HG03439 (cell line): ENCODE data around the gene HMGB1.

Source experiments
- ATAC-seq: cut with Tn5 transposase; IDR thresholded peaks from one replicate; pipeline ENCODE4 v1.9.1; 2021; ENCODE audit warnings: mild to moderate bottlenecking, moderate library complexity; ENCODE audit not compliant: unreplicated experiment

HMGB1 gene

DNA sequence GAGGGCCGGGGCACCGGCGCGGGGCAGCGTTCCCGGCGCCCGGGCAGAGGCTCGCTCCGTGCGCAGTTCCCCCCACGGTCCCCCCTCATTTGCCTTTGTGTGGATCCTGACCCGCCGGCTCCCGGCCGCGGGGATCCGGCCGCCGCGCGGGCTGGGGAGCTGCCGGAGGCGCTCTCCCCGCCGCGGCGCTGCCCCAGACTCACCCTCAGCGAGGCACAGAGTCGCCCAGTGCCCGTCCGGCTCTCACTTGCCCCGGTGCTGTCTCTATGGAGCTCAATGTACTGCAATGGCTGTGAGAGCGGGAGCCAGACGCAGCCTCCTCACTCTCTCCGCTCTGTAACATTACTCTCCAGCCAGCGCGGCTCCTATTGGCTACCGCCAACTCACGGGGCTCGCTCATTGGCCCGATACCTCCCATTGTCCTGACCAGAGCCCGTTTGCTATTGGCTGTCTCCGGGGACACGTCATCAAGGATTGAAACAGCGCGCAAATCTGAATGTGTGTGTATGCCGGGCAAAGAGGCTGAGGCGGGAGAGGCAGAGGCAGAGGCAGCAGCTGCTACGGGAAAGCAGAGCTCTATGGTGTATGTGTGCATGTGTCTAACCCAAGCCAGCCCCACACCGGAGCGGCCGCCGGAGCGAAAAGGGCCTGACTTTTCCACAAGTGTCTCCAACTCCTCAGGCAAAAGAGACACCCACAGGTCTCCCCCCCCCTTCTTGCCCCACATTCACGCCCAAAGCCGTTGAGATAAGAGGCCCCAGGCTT is at the start of gene HMGB1:
HMGB1 (minus strand) TSS at position 344 of the 765 bp plus-strand sequence. CDS start 2,256 bp downstream, outside the sequence.
- ATAC-seq, result peak; percentile 76

DNA sequence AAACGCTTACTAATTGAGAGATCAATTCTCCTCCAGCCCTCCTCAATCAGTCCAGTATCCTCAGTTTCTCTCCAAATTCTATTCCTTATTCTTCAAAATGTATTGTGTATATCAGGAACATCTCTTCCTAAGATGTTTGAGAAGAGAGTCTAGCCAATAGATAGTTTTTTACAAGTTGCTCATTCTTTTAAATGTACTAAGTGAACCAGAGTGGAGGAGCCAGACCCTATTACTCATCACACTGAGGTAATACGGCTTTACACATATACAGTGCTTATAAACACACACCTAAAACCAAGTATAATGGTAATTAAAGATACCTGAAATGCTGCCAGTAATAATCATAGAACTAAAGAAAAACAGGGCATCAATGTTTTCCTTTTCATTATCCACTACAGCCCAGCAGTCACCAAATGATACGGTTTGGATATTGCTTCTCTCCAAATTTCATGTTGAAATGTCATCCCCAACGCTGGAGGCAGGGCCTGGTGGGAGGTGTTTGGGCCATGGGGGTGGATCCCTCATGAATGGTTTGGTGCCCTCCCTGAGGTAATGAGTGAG is 45.2 kb upstream of the HMGB1 start:
- no peak for ATAC-seq

DNA sequence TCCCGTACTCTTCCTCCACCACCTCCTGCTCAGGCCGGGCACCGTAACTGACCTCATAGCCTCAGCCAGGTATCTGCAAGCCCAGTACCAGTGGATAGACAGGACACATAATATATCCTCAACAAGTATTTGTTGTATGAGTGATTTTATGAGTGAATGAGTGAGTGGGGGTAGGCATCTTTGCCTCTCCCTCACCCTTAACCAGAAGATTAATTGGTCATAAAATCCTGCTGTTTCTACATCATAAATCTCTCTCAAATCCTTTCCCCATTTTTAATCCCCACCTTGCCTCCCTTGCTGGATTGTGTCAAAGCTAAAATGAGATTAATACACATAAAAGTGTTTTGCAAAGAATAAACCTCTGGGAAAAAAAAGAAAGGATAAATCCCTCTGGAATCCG is 44.4 kb upstream of the HMGB1 start:
- no peak for ATAC-seq

DNA sequence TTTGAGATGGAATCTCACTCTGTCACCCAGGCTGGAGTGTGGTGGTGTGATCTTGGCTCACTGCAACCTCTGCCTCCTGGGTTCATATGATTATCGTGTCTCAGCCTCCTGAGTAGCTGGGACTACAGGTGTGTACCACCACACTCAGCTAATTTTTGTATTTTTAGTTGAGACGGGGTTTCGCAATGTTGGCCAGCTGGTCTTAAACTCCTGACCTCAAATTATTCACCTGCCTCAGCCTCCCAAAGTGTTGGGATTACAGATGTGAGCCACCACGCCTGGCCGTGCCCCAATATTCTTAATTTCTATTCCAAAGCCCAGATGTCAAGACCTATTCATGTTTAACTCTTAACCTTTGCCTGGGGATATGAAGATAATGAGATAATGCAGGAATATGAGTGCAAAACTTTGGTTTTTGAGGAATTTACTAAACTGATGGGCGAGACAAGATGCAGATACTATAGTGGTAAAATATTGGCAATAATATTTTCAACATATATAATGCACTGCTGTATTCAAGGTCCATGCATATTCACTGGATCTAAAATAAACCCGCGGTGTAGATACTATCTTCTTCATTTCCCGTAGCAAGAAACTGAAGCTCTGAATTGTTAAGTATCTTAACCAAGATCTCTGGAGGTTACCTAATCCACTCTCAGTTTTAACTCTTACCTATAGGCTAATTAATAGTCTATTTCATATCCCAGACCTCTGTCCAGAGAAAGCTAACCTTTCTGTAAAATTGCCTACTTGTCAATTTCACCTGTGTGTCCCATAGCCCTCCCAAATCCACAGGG is 43.7 kb upstream of the HMGB1 start:
- ATAC-seq, result no peak

DNA sequence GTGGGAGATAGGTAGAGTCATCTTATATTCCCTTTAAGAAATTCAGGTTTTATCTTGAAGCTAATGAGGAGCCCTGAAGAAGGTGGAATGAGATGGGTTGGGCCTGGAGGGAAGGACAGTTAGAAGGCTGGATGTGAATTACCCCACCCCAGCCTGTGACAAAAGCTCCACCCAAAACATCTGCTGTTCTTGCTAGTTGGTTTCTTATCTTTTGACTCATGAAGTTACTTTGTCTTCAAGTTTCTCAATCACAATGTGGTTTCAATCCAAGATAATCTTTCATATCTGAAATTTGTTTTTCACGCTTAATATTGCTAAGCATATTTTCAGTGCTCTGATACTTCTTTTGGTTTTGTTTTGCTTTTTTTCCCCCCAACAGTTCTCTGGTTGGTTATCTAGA is 38.3 kb upstream of the HMGB1 start:
- peak; percentile 67 for ATAC-seq

DNA sequence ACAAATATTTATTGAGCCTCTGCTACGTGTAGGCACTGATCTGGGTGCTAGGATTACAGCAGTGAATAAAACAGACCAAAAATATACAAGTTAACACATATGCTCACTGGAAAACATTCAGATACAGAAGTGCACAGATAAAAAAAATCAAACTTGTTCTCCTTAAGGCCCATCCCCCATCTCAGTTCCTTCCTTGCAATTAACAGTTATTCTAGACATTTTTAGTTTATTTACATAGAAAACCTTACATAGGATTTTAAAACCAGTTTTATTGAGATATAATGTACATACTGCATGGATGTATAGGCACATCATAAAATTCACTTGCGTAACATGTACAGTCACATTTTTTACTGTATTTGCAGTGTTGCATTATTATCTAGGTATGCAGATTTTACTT is 36.5 kb upstream of the HMGB1 start:
- ATAC-seq, result no peak

DNA sequence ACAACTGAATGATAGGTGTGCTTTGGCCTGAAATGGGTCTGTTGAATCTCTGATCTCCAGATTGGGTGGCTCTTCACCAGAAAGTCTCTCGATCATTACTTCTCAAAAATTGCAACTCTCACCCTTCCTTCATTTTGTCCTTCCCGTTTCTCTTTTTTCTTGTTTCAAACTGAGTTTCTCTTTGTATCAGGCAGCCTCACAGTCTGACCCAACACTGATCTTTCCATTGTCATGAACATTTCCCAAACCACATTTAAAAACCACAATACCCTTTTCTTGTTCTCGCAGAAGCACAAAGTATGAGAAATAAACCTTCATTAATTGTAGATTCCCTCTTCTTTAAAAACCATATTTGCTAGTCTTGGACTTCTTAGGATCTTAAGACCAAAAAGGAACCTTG is 33.6 kb upstream of the HMGB1 start:
- no peak for ATAC-seq

DNA sequence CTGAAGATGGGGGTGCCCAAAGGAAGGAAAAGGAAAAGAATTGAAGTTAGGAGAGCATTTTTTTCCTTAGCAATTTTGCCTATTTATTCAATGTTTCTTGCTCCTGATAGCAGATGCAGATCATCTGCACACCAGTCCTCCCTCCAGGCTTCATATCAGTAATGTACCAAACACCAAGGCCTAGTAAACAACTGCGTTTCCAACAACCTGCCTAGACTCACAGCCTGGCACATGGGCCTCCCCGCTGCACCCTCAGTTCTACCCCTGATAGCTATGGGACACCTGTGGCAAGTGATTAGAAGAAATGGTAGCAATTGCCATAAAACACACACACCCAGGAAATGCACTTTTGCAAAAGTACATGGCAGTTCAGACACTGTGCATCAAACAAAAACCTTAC is 30.4 kb upstream of the HMGB1 start:
- ATAC-seq, result no peak

DNA sequence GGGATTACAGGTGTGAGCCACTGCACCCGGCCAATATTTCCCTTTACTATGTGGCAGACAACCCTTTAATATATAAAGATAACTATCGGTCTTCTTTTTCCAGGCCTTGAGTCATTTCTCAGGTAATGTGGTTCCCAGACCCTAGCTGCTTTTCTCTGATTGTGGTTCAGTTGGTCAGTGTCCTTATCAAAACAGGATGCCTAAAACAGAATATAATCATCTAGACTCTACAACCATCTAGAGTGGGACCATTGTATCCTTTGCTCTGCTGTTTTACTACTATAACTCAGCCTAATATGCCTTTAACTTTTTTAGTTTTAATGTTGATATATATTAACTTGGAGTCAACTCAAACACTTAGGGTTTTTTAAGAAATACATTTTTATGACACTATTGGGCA is 30.0 kb upstream of the HMGB1 start:
- ATAC-seq, result no peak

DNA sequence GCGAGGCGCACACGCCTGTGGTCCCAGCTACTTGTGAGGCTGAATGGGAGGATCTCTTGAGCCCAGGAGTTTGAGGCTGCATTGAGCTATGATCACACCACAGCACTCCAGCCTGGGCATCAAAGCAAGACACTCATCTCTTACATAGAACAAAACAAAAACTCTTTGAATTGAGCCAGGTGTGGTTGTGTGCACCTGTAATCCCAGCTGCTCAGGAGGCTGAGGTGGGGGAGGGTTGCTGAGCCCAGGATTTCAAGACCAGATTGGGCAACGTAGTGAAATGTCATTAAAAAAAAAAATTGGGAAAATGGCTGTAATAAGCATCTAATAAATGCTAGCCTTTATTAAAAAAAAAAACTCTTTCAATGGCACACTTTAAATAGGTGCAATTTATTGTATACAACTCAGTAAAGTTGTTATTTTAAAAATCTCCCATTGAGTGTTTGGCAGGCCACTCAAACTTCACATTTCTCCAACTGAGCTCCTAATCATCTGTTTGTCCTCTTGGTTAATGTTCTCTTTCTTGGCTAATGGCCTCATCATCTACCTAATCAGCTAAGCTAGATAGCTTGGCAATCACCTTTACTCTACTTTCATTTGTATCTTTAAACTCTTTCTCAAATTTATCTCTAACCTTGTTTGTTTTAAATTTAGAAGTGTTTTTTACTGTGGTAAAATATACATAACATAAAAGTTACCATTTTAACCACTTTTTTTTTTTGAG is 28.1 kb upstream of the HMGB1 start:
- ATAC-seq, result no peak

DNA sequence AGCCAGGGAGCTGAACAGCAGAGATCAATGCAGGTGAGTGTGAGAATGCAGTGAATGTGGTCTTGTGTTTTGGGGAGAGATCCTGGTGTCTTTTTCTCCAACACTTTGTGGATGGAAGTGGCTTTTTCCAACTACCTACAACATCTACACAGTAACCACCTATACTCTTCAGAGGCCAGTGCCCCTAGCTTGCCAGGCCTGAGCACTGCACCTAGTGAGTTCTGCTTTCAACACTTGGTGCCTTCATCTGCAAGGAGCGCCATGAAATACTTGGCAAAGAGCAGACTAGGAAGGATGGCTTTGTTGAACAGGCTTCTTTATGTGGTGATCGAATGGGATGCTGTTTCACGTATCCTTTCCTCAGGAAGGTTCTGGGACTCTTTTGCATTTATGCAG is 21.3 kb upstream of the HMGB1 start:
- no peak for ATAC-seq

DNA sequence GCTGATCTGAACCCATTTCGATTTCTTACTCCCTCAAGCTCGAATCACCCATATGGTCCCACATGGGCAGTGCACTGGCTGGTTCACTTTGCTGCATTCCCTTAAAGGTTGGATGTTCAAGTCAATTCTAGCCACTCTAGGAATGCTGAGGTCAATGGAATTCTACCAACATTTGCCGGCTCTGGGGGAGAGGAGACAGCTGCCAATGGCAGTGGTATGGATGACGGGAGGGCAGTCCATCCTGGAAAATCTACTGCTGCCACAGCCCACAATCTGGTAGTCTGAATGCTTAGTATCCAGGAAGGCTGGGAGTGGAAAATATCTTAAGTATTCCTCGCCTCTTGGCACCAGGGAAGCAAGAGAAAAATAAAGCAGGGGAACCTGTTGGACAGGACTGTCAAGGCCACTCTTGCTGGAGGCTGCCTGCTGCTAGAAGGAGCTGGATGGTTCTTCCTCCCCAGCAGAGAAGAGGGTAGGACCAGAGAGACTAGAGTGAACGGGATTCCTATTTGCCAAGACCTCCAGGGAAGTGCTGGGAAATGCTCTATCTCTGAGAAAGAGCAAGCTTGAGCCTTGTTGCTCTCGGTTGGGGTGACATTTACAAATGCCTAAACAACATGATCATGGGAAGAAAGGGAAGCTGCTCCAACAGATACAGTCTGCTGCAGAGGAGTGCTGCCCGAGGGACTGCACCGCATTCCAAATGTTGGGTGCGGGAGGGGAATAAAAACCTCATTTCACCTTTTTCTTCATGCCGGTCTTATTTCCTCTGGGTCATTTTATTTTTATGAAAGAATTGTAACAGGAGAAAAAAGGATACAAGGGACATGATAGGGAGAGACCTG is 20.7 kb upstream of the HMGB1 start:
- no peak for ATAC-seq

DNA sequence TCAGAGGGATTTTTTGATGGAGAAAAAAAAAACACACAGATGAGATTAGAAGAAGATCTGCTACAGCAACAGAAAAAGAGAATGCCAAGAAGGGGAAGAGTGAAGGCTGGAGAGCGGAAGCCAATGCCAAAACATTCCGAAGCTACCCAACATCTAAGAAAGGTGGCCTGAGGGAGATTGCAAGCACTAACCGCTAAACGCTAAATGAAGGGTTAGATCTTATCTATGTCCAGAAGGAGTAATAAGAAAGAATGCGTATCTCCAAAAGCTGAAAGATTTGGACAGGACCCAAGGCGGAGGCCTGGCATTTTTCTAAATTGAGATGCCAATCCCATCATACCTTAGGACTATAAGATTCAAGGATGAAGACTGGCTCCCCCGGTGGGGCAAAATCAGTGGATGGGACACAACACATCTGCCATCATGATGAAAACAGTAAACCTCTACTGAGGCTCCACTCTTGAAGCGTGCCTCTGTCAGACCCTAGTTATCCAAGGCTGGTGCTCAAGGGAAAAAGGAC is 15.6 kb upstream of the HMGB1 start:
- no peak for ATAC-seq

DNA sequence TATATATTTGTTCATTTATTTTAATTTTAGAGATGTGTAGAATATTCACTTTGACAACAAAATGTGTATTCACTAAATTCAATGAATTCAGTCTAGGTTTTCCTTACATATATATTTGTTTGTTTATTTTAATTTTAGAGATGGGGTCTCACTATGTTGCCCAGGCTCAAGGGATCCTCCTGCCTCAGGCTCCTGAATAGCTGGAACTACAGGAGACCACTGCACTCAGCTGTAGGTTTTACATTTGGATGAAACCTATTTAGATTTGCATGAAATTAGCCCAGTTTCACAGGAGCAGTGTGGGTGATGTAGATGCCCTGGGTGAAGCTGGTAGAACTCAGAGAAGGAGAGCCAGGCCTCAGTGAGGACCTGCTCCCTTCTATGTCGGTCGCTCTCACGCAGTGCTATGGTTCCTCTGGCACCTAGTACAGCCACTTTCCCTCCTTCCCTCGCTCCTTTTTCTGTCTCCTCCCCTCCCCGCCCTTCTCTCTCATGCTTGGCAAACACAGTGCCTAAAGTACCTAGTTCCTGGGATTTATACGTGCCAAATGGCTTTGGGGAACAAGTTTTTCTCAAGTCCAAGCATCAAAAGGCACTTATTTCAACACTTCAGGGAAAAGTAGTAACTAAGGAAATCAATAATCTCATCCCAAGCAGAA is 14.7 kb upstream of the HMGB1 start:
- ATAC-seq, result no peak

DNA sequence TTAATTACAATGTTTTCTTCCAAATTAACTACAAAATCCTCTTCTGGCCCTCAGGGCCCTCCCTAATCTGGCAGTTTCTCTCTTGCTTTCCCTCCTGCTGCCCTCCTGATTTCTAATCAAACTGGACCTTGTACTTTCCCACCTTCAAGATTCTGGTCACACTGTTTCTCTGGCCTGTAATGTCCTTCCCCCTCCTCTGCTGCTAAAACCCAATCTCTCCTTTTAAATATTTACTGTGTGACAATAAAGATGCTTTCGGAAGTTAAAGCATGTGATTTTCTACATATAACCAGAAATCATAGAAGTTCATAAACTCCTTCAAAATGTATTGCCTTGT is 14.1 kb upstream of the HMGB1 start:
- ATAC-seq, result no peak

DNA sequence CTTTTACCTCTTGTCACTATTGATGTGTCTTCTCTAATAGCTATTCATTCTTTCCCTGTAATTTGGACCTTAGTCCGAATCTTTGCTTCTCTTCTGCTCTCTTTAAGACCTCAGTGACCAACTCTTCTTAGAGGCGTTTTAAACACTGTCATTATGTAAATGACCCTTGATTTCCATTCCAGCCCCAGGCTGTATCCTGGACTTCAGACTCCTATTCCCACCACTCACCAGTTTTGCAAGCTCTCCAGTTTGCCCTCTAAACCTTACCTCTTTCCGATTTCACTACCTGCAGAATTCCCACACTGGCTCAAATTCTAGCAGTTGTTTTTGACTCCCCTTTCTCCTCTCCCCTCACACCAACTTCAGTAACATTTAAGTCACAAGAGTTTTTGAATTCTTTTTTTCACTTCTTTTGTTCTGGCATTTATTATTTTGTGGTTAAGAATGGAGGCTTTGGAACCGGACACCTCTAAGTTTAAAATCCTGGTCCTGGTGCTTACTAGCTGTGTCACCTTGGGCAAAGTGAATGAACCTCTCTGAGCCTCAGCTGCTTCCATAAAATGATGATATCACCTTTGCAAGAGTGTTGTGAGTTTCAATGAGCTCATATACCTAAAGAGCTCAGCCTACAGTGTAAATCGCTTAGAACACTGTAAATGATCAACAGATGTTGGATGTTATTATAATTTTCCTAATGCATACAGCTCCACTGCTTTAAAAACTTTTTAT is 13.6 kb upstream of the HMGB1 start:
- no peak for ATAC-seq

DNA sequence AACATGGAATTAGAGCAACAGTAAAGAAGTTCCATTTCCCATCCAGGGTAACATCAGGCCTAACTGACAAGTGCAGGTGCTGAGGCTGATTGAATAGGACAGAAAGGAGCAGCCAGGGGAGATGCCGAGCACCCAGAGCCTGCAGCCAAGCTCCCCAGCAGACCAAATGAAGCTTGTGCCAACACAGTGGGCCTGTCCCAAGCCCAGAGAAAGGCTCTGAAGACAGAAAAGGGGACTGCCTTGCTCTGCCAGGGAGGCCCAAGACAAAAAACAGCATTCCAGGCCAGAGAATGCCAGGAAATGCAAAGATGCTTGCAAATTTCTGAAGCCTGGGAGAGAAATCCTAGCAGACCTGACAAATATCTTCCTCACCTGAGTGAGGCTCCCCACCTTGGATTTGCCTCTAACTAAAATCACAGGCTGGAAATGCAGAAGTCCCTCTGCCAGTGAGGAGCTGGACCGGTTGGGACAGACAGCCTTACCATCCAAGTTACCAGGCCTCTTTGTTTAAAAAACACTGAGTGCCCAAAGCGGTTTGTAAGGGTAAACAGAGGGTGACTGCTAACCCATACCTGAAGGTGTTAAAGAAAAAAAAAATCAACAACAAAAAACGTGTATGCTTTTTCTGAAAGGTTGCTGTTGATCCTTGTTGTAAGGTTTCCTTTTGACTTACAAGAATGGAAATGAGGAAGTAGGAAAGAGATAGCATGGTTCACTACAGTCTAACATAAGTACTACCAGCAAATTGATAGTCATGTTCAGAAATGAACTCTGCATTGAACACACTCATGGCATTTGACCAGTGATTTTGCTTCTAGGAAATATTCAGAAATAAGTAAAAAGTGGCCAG is 11.8 kb upstream of the HMGB1 start:
- ATAC-seq, result peak; percentile 86

DNA sequence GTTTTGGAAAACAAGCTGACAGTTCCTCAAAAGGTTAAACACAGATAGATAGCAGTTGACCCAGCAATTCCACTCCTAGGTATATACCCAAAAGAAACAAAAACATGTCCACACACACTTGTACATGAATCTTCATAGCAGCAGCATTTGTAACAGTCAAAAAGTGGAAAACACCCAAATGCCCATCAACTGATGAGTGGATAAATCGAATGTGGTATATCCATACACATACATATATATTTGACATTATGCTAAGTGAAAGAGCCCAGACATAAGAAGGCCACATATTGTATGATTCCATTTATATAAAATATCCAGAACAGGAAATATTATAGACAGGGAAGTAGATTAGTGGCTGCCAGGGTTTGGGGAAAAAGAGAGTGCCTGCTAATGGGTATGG is 7.9 kb upstream of the HMGB1 start:
- ATAC-seq, result no peak
